NCI-H345 treated with DMSO at 0.1 percent for 48 hours (cell line): ENCODE data around the gene EFNB2.

ENCODE experiments used
- DNase-seq: peaks from one replicate; lab custom pipeline; 2025; ENCODE audit not compliant: unreplicated experiment; lab: John Stamatoyannopoulos, UW

Gene EFNB2

GRCh38 chr13:106535552-106536243 is at the start of gene EFNB2:
Gene EFNB2, minus strand, starts transcription at chr13:106535662. Its CDS starts 698 bp downstream, at chr13:106534964.
- DNase-seq, result peak; percentile 91

GRCh38 chr13:106581225-106581624 is 45.8 kb upstream of the EFNB2 start:
- DNase-seq, result no peak

DNA sequence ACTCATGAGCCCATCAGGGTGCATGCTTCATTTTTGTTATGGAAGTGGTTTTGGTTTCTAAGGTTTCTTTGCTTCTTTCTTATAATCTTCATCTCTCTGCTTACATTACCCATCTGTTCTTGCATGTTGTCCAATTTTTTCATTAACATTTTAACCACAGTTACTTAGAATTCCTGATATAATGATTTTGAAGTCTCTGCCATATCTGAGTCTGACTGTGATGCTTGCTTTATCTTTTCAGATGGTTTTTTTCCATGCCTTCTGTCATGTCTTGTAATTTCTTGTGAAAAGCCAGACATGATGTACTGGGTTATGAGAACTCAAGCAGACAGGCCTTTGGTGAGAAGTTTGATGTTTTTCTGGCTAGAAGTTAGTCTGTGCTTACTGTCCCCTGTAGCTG is 40.4 kb upstream of the EFNB2 start:
- DNase-seq, result no peak

DNA sequence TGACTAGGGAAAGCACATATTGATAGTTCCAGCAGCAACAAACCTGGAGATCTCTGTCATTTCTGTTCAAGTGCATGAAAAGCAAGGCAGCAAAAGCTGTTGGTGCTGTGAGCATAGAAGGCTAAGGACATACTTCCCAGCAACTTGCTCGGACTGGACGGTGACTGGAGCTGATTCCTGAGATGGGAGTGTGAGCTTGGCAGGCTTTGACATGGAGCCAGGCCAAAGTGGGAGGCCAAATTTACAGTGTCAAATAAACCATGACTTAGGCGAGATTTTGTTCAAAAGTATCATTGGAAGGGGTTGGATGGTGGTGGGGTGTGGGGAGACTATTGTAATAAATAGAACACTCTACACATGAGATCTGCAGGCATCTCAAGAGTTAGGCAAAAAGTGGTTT is 38.4 kb upstream of the EFNB2 start:
- no peak for DNase-seq

DNA sequence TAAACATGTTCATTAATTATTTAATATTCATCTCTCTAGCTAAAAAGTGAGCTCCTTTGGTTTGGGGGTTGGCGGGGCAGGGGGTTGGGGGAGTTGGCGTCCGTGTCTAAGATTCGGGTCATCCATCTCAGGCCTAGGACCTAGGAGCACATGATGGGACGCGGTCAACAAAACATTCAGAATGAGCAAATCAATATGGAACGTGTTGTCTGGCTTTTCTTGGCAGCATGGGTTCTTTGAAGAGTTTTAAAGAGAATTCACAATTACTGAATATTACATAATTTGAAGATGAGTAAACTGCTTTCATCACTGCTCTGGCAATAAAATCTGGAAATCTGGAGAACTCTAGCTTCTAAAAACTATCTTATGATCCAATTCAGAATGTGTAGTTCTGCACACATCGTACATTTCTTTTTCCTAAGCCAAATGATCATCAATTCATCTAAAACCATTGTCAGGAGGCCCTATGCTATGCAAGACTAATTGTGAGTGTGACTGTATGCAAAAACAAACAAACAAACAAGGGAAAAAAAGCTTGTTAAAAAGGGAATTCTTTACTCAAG is 37.9 kb upstream of the EFNB2 start:
- DNase-seq, result no peak

DNA sequence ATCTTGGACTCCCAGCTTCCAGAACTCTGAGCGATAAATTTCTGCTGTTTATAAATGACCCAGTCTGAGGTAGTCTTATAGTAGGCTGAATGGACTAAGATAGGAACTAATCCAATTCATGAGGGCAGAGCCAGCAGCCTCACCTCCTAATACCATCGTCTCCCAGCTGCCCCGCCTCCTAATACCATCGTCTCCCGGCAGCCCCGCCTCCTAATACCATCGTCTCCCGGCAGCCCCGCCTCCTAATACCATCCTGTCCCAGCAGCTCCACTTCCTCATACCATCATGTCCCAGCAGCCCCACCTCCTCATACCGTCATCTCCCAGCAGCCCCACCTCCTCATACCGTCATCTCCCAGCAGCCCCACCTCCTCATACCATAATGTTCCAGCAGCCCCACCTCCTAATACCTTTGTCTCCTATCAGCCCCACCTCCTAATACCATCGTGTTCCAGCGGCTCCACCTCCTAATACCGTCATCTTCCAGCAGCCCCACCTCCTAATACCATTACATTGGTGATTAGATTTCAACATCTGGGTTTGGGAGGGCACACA is 34.9 kb upstream of the EFNB2 start:
- no peak for DNase-seq

DNA sequence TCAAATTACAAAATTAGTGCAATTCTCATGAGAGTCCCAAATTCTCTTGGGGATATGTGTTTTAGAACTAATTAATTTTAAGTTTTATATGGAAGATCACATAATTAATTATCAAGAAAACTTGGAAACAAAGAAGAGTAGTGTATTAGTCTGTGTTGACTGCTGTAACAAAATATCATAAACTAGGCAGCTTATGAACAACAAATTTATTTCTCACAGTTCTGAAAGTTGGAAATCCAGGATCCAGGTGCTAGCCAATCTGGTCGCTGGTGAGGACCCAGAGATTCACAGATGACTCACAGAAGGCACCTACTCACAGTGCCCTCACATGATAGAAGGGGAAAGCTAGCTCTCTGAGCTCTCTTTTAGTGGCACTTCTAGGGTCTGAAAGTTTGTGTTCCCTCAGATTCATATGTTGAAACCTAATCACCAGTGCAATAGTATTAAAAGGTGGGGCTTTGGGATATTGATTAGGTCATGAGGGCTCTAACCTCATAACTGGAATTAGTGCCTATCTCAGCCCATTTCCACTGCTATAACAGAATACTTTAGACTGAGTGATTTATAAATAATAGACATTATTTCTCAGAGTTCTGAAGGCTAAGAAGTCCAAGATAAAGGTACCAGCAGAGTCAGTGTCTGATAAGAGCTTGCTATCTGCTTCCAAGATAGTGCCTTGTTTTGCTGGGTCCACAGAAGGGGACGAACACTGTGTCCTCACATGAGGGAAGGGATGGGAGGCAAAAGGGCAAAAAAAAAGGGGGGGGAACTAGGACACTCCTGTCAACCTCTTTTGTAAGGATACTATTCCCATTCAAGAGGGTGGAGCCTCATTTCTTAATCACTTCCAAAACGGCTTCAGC is 34.0 kb upstream of the EFNB2 start:
- no peak for DNase-seq

DNA sequence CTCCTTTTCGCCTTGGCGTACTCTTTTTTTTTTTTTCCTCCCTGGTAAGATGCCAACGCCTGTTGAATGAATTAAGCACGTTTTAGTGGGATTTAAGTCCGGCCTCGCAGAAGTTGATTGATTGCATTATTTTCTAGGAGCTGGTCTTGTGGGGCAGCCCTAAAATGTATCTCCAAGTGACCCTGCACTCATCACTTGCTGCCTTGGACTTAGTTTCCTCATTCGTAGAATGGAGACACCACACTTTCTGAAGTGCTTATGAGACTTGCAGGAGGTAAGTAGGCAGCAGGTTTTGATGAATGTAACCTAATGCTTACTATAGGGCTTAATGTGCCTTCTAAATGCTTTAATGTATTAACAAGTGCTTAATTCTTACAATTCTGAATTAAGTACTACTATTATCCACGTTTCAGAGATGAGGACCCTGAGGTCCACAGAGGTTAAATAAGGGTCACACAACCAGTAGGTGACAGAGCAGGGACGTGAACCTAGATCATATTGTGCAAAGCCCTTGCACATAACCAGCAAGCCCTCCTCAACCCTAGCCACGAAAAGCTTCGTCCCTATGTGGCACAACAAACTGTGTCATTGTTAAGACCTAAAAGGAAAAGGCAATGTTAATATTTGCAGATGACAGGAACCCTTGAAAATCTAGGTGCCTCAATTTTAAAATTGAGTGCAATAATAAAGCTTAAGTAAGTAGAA is 33.0 kb upstream of the EFNB2 start:
- DNase-seq, result peak; percentile 57

- DNase-seq, result peak; percentile 90
Measured at GRCh38 chr13:106567474-106568298, 32.2 kb upstream of the EFNB2 start, which contains the start of gene ARGLU1. Gene ARGLU1, minus strand, starts transcription at chr13:106568137. Its CDS starts 218 bp downstream, at chr13:106567919.

DNA sequence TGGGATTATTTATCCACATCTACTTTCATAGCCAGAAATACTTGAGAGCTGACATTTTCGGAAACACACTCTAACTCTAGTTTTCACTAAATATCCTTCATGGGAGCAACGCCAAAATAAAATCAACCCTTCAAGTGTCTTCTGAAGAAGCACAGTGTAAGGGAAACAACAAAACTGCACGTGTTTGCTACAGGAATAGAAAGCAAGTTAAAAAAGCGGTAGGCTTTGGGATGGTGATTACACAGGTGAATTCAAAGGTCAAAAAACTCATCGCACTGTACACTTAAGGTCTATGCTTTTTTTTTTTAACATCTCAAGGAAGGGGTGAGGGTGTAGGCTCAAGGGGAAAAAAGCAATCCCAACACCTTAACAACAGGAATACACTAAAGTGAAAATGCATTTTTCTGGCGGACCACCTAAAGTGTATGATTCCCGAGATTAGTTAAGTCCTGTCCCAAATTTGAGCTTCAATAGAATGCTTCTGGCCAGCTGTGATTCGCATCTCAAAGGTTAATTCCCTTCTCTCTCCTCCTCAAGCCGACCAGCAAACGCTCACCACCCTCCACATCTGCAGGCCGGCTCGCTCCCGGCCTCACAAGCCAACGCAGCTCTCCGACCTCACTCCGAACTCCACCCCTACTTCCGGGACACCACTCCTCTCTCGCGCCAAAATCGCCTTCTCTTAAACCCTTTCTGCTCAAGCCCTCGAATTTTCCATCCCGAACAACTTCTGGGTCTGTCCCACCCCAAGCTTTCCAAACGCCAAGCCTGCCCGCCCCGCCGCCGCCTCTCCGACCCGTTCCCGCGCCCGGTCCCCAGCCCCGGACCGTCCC is 31.4 kb upstream of the EFNB2 start:
- DNase-seq, result no peak

DNA sequence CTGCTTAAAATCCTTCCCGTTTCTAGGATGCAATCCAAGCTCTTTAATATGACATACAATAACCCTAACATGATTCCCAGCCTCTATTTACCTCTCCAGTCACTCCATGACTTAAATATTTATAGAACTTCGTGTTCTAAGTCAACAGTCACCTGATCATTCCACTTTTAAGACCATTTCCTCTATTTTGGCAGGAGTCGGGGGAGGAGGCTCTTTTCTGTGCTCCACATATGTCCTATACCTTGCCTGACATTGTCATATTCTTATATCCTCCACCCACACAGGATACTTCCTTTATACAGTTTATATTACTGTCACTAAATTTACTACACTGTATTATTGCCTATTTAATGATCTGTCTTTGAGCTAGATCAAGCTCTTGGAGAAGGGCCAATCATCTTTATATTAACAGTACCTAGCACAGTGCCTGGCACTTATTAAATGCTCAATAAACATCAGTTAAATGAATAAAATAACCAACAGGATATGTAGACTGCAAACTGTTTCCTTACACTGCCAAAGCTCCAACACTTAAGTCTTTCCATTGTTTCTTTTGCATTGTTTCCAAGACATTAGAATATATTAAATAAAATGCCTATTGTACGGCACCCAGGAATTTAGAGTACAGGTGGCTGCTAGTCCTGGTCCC is 29.8 kb upstream of the EFNB2 start:
- DNase-seq, result no peak

DNA sequence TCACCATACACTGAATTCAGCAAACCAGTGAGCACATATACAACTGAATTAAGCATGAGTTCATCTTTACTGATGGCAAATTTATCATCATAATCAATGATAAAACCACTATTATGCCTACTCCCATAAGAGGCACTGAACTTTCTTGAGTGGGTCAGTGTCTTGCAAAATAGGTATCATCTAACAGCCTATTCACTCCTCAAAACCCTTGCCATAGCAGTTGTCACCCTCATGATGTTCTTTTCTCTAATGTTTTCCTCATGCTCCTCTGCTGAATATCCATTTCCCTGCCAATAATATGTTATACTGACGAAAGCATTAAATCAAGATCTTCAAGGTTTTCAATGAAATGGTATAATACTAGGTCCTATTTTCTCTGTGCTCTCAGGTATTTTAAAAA is 26.8 kb upstream of the EFNB2 start:
- no peak for DNase-seq

- DNase-seq, result no peak
Measured at GRCh38 chr13:106561551-106562170, 26.2 kb upstream of the EFNB2 start.

DNA sequence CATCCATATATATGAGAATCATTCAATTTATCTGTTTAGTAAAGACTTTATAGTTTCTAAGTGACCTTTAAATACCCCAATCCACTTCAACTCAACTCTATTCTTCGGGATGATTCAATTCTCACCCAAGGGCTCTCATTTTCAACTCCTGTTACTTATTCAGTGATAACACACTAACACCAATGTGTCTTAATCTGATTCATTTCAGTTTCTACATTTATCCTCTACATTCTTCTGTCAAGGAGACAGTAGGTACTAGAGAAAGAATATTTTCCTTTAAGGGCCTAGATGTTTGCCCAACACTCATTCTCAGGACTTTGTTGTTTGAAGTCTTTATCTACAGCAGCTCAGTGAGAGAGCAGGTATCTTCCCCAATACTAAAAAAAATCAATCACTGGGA is 25.4 kb upstream of the EFNB2 start:
- no peak for DNase-seq

DNA sequence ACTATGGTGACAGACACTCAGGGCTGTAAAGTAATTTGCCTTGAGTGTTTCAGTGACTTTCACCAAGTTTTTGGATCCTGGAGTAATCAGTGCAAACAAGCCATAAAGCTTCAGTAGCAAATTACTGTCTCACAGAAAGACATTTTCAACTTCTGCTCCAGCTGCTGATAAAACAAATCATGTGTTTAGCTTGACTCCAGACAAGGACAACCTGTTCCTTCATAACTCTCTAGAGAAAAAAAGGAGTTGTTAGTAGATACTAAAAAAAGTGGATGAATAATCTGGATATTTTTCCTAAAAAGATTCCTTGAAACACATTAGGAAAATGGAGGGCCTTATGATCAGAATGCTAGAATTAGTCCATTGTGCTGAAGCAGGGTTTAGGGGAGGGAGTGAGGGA is 23.1 kb upstream of the EFNB2 start:
- no peak for DNase-seq

- no peak for DNase-seq
Measured at GRCh38 chr13:106555631-106556328, 20.3 kb upstream of the EFNB2 start.

GRCh38 chr13:106551751-106552150 is 16.3 kb upstream of the EFNB2 start:
- DNase-seq, result no peak

GRCh38 chr13:106551350-106551749 is 15.9 kb upstream of the EFNB2 start:
- no peak for DNase-seq
